ENCODE results near the gene EMP1.

The EMP1 gene

DNA sequence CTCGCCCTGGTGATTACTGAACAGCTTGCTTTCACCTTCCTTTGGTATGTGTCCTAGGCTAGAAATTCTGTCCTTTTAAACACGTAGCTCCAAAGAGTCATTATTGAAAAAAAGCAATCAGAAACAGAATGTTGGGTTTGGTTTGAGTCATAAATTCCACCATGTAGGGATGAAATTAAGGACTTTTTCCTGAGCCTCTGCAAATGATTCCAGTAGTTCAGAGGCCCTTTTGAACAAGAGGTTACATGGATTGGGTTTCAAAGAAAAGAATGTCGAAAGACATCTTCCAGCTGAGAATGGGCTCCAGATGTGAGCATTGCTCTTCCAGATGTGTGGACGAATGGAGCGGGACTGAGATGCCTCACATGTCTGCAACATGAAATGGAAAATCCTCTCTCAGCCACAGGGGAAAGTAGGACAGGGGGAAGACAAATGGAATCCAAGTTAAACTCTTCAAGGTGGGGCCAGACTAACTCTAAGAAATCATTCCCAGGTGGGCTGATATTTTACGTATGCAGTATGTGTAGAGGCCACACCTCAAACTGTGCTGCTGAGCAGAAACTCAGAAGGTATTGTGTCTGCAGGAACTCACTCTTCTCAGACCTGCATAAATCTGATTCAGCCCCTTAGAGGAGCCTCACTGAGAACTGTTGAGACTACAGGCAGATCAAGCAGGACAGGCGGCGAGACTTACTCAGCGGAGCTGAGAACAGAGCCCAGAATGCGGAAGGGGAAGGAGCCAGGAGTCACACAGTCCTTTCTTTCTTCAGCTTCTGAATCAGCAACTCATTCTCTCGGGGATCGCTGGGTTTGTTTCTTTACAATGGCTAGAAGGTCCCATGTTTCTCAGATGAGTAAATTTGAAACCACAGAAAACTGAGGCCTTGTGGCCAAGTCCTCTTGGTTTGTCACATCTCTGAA, 23.3 kb upstream of the EMP1 start:
- DNase-seq (ENCODE audit: low read depth): peak; percentile 89

GRCh38 chr12:13175499-13175898, 21.0 kb upstream of the EMP1 start:
- peak; percentile 92 for DNase-seq (ENCODE audit: low read depth)

- no peak for DNase-seq (ENCODE audit: low read depth)
Measured at GRCh38 chr12:13176256-13176655, 20.3 kb upstream of the EMP1 start.

- peak; percentile 31 for DNase-seq (ENCODE audit: low read depth)
Measured at GRCh38 chr12:13177373-13177772, 19.2 kb upstream of the EMP1 start.

DNA sequence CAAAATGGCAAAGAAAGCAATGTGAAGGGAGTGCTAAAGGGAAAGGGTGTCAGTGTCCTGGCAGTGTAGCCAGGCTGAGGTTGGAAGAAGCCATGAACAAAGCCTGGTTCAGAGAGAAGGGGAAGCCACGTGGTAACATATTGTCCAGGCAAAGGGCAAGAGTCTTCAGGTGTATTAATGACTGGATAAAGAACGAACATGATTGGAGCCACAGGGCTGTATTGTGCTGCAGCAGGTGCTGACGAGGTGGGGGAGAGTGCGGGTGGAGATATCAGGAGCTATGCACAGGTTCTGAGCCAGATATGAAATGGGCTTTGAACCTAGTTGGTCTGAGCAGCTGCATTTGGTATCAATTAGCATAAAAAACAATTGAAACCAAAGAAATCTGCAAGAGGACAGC, 18.6 kb upstream of the EMP1 start:
- no peak for DNase-seq (ENCODE audit: low read depth)

DNA sequence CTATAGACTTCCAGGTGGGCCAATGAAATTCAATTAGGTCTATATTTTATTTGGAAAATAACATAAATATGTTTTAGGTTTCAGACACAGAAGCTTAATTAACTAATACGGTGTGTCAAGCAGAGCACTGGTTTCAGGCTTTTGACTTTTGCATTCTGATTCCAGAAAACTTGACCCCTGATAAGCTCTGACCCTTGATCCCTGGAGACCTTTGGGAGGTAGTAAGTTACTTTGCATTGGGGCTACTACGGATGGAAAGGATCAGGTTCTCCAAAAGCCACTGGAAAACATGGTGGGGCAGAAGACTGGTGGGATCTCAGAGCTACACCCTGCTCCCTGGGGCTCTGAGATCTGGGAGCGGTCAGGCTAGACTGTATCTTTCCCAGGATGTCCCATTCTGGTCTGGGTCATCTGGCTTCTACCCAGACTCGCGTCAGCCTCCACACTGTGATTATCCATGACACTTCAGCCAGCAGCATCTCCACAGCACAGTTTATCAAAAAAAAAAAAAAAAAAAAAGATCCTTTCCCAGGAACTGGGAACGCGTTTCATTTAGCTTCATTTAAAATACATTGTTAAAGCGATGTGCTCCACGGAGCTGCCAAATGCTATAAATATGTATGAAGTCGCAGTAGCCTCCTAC, 17.8 kb upstream of the EMP1 start:
- DNase-seq (ENCODE audit: low read depth): no peak

DNA sequence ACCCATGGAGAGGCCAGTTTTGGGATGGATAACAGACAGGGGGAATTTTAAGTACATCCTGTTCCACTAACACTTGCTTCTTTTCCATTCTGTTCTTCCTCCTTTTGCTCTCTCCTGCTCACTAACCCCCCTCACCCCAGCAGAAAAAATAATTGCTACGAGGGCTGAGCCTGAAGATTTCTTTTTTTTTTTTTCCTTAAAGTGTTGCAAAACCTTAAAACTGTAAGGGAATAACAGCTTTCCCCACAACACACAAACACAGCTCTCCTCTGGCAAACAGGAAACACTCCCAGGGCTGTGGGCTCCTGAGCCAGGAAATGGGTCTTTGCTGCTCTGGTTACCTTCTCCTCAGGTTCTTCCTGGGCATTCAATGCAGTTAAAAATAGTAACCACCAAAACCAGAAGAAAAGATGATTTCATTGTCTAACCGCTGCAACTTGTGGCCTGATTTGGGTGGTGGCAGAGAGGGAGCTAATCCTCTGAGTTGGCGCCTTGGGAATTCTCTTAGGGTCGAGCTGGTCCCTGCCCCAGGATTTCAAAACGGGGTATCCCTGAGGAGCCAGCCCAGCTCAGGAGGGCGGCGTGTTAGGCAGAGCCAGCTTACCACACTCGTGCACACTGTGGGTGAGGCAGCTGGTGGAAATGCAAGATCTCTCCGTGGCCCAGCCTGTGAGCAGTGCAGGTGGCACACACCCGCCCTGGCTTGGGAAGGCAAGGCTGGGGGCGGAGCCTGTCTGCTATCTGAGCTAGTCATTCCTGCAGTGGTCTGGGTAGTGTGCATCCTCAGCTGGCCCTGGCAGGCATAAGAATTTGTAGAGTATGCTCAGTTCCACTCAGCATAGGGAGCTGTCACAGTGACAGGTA, 17.1 kb upstream of the EMP1 start:
- DNase-seq (ENCODE audit: low read depth): peak; percentile 71

- peak; percentile 23 for DNase-seq (ENCODE audit: low read depth)
Measured at GRCh38 chr12:13181375-13182070, 15.0 kb upstream of the EMP1 start.

DNA sequence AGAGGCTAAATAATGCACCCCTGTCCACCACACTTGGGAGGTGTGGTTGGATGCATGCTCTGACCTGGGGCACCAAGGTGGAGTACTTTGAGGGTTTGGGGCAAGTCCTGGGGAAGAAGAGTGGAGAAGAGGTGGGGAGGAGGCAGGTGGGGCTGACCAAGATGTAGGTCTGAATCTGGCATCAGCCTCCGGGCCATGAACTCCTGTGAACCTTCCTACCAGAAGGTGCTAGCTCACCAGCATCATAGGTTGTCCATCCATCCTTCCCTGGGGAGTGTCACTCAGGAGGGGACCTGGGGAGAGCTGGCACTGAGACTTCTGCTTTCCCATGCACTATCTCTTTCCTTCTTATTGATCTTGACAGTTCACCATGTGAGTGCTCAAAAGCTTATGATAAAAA, 13.6 kb upstream of the EMP1 start:
- no peak for DNase-seq (ENCODE audit: low read depth)

DNA sequence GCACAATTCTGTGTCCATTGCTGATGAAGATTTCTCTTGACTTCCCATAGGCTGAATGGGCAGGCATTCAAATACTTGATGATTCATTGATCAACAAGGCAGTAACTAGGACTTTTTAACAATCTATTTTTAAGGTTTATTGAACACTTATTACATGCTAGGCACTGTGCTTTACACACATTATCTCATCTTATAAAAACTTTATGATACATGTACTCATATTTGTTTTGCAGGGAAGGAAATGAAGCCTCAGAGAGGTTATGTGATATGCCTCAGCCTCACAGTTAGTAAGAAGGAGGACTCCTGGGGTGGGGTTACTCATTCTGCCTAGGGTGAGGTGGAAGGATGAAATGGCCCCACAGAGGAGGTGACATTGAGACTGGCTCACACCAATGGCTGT, 12.9 kb upstream of the EMP1 start:
- DNase-seq (ENCODE audit: low read depth): no peak

DNA sequence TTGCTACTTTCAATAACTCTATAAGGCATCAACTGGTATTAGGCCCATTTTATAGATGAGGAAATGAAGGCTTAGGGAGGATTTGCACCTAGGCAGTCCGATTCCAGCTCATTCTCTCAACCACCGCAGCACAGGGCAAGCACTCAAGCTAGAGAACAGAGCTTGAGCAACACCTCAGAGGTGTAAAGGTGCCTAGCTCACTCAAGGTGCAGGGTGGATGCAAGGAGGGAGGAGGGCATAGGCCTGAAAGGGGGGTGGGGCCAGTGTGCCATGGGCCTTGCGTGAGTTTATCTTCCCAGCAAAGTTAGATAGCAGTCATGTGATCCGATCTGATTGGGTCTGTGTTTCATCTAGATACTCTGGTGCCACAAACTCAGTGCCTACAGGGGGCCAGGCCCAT, 10.2 kb upstream of the EMP1 start:
- no peak for DNase-seq (ENCODE audit: low read depth)

DNA sequence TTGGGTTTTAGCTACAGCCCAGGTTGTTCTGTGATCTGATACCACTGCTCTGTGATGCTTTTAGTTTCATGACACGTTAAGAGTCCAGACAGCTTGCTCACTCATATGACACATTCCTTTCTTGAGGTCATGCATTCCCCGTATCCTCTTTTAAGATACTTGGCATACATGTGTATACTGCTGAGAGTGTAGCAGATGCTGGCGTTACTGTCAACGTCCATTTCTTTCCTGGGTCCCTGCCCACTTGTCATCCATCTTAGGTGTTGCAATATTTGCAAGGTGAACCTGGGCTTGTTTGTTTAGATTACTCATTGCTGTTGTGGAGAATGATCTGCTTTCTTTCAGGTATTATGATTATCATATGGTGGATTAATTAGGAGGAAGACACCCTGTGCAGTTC, 9.1 kb upstream of the EMP1 start:
- no peak for DNase-seq (ENCODE audit: low read depth)

DNA sequence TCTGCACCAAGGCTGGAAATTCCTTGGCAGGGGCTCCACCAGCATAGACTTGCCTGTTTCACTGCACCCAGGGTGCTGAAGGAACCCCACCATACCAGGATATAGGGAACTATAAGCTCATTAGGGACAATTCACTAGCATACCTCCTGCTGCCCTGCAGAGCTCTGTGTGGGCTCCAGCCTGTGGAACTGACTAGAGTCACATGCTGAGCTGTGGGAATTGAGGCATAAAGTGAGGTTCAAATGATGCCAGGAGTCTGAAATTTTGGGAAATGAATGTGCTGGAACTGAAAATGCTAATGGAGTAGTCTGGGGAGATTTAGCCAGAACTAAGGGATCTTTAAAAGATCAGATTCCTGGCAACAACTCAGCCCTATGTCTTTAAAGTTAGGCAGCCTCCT, 7.3 kb upstream of the EMP1 start:
- no peak for DNase-seq (ENCODE audit: low read depth)

GRCh38 chr12:13190275-13190674, 6.3 kb upstream of the EMP1 start:
- DNase-seq (ENCODE audit: low read depth): no peak

- no peak for DNase-seq (ENCODE audit: low read depth)
Measured at GRCh38 chr12:13192719-13193118, 3.8 kb upstream of the EMP1 start.

DNA sequence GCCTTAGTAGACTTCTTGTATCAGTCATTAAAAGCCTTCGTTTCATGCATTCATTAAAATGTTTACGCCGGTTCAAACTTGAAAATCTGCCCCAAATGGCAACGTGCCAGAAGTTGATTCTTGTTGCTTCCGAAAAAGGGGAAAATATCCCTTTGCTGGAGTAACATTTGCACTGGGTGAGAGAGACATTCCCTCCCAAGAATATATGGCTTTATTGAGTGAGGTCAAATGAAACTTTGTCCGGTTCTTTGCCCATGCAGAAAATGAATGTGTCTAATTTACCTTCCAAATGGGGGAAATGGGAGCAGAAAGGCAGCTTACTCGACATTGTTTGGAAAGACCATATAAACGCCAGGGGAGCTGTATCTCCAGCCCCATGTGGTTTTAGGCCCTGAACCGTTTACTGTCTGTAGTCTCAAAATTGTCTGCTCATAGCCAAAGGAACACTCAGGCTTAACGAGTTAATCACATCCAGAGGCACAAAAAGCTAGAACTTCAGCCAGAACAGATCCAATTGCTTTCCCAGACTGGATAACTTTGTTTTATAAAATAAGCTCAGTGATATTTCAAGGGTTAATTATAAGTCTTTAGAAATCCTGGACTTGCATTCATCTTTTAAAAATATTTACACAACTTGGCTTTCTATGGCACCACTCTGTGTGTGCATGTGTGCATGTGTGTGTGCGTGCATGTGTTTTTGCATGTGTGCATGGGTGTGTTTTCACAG, 2.9 kb upstream of the EMP1 start:
- no peak for DNase-seq (ENCODE audit: low read depth)

GRCh38 chr12:13194401-13195110, 2.0 kb upstream of the EMP1 start:
- DNase-seq (ENCODE audit: low read depth): peak; percentile 88

DNA sequence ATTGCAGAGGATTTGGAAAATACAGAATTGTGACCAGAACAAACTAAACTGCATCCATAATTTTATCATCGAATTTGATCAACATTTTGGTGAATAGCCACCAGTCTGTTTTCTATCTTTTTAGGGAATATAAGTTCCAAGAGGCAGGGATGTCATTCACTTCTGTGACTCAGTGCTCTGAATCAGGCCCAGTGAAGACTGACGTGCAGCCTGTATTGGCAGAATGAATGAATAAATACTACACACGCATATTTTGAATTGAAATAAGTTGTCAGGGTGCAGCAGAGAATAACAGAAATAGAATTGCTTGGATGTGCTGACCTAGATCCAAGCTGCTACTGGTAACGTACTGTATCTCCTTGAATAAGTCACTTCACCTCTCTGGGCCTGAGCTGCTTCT, 1.3 kb upstream of the EMP1 start:
- DNase-seq (ENCODE audit: low read depth): no peak

DNA sequence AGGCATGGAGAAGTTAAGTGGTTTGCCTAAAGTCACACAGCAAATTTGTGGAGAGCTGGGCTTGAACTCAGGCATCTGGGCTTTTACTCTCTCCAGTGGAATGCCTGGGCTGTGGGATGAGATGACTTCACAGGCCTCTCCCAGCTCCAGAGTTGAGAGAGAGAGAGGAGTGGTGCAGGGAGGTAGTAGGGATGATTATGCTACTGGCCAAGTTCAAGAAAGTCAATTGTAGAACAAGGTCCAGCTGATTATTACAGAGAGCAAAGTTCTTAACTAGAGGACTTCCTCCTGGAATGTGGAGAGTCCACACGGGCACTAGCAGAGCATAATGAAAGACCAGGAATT, 769 bp upstream of the EMP1 start:
- peak; percentile 65 for DNase-seq (ENCODE audit: low read depth)

- no peak for DNase-seq (ENCODE audit: low read depth)
Measured at GRCh38 chr12:13197032-13197431, 506 bp downstream of the EMP1 start.
